HepG2 (cell line): Measurements from ENCODE around the gene GREM1. TPM values are rescaled to one million over a fixed set of nuclear protein-coding genes. Genes with fewer than 3 reads are reported as not detected.

Experiments used
- ATAC-seq: fragments of 200-7000 bp; cut with Tn5 transposase; 3 replicates; pipeline ENCODE4 v1.9.1; 2020; ENCODE audit warnings: mild to moderate bottlenecking, moderate library complexity
- BruUV-seq: library from RNA; stranded (reverse); fragments of 400-500 nt; replicated peaks from 2 replicates; lab custom pipeline; 2021; lab: Mats Ljungman, UMichigan
- CTCF ChIA-PET: fragments of 300-600 bp; formaldehyde crosslinking; extraction: SDS; loops from one replicate; lab custom pipeline; 2021; ENCODE audit warnings: low total read pairs, inconsistent platforms, low intra/inter-chr PET ratio; lab: Yijun Ruan, JAX
- POLR2A ChIA-PET: fragments of 350-600 bp; sonication (Branson Sonifier 250); formaldehyde crosslinking; loops from one replicate; lab custom pipeline; 2020; ENCODE audit warnings: antibody characterized with exemption, inconsistent platforms; lab: Yijun Ruan, JAX
- DNase-seq: peaks from one replicate; pipeline ENCODE4 v3.0.0-alpha.2; 2015; ENCODE audit warnings: low spot score
- FAIRE-seq: peaks from 3 replicates; lab custom pipeline; 2011; peaks lifted over from hg19 to GRCh38; lab: Jason Lieb, UNC
- H2AFZ ChIP-seq: one replicate; pipeline ENCODE4 v1.6.1; 2011; ENCODE audit warnings: low read length, inconsistent platforms
- H3K27ac ChIP-seq: fragments of 300-600 bp; 3 replicates; pipeline ENCODE4 v1.8.0; 2011; ENCODE audit warnings: mixed run types, mild to moderate bottlenecking, mixed read lengths, low read length, inconsistent platforms; ENCODE audit not compliant: insufficient read depth; ENCODE audit errors: extremely low read length
- H3K27me3 ChIP-seq, 2 experiments: fragments of 200-600 bp in 1 of 2; 2 replicates in 1 of 2; 3 replicates in 1 of 2; pipeline versions ENCODE4 v1.6.0 to v1.8.0; 2011; ENCODE audit warnings: low read length in 2 of 2, mild to moderate bottlenecking in 2 of 2, moderate library complexity in 2 of 2, inconsistent platforms in 1 of 2; ENCODE audit not compliant: insufficient read depth in 2 of 2, control insufficient read depth in 1 of 2
- H3K36me3 ChIP-seq, 2 experiments: fragments of 200-600 bp in 1 of 2; replicated peaks in 1 of 2; 2 replicates in 1 of 2; 3 replicates in 1 of 2; pipeline versions ENCODE4 v1.5.1 to v1.8.0; 2011; ENCODE audit warnings: low read length in 2 of 2, inconsistent platforms in 1 of 2; ENCODE audit not compliant: insufficient read depth in 2 of 2, control insufficient read depth in 1 of 2
- H3K4me1 ChIP-seq: 2 replicates; pipeline ENCODE4 v1.5.1; 2012; ENCODE audit warnings: low read length, inconsistent platforms; ENCODE audit not compliant: insufficient read depth
- H3K4me2 ChIP-seq: 2 replicates; pipeline ENCODE4 v1.6.0; 2011; ENCODE audit warnings: low read depth, low read length, inconsistent platforms
- H3K4me3 ChIP-seq, 3 experiments: fragments of 200-600 bp in 1 of 3; sonication (generic), shearing (Covaris generic) in 1 of 3; replicated peaks in 1 of 3; 2 replicates each; pipeline ENCODE4 v1.5.1; 2011 to 2016; ENCODE audit warnings: low read length in 3 of 3, inconsistent platforms in 2 of 3, low read depth in 2 of 3, mild to moderate bottlenecking in 2 of 3, control low read depth in 1 of 3, mixed read lengths in 1 of 3; ENCODE audit not compliant: insufficient read depth in 1 of 3
- H3K79me2 ChIP-seq: one replicate; pipeline ENCODE4 v1.6.1; 2011; ENCODE audit warnings: low read length, inconsistent platforms; ENCODE audit not compliant: insufficient read depth
- H3K9ac ChIP-seq: 2 replicates; pipeline ENCODE4 v1.6.0; 2011; ENCODE audit warnings: mild to moderate bottlenecking, low read depth, low read length, inconsistent platforms; ENCODE audit not compliant: insufficient read depth
- H3K9me3 ChIP-seq: 2 replicates; pipeline ENCODE4 v1.5.1; 2012; ENCODE audit warnings: mild to moderate bottlenecking, low read length
- H4K20me1 ChIP-seq: 2 replicates; pipeline ENCODE4 v1.6.0; 2011; ENCODE audit warnings: inconsistent platforms, mild to moderate bottlenecking, low read length, moderate library complexity; ENCODE audit not compliant: insufficient read depth
- CEBPB ChIP-seq: IDR thresholded peaks from 2 replicates; pipeline ENCODE4 v1.6.1; 2011; ENCODE audit warnings: low read depth, low read length, improper control_type of control experiment, borderline replicate concordance
- IKZF4 ChIP-seq: sonication (generic); formaldehyde crosslinking; IDR thresholded peaks from 2 replicates; pipeline ENCODE4 v1.5.1; 2020; ENCODE audit warnings: borderline replicate concordance, mild to moderate bottlenecking, low read depth, missing genetic modification reagents; ENCODE audit errors: not compliant biosample characterization
- JUN ChIP-seq: sonication (generic); formaldehyde crosslinking; IDR thresholded peaks from 2 replicates; pipeline ENCODE4 v1.4.0; 2020; ENCODE audit warnings: mild to moderate bottlenecking, missing genetic modification reagents
- KMT2B ChIP-seq: IDR thresholded peaks from 2 replicates; pipeline ENCODE4 v1.6.1; 2016; ENCODE audit warnings: missing genetic modification reagents, missing compliant biosample characterization
- PPARG ChIP-seq: conservative IDR thresholded peaks from 2 replicates; pipeline ENCODE4 v1.6.1; 2016; ENCODE audit warnings: missing biosample characterization, missing genetic modification reagents
- SAFB2 ChIP-seq: sonication (generic); formaldehyde crosslinking; IDR thresholded peaks from 2 replicates; pipeline ENCODE4 v1.5.1; 2020; ENCODE audit warnings: missing genetic modification reagents, low read depth, mild to moderate bottlenecking, borderline replicate concordance
- TBP ChIP-seq: sonication (generic); formaldehyde crosslinking; IDR thresholded peaks from 2 replicates; pipeline ENCODE4 v1.5.0; 2020; ENCODE audit warnings: missing genetic modification reagents
- ZMYM4 ChIP-seq: sonication (generic); formaldehyde crosslinking; IDR thresholded peaks from 2 replicates; pipeline ENCODE4 v1.8.1; 2023; ENCODE audit warnings: mild to moderate bottlenecking, missing genetic modification reagents
- ZNF17 ChIP-seq: sonication (generic); formaldehyde crosslinking; IDR thresholded peaks from 2 replicates; pipeline ENCODE4 v1.5.0; 2020; ENCODE audit warnings: mild to moderate bottlenecking, missing genetic modification reagents
- ZNF20 ChIP-seq: sonication (generic); formaldehyde crosslinking; IDR thresholded peaks from 2 replicates; pipeline ENCODE4 v1.4.0; 2020; ENCODE audit warnings: mild to moderate bottlenecking, moderate library complexity, missing genetic modification reagents
- ZNF329 ChIP-seq: sonication (generic); formaldehyde crosslinking; IDR thresholded peaks from 2 replicates; pipeline ENCODE4 v1.9.0; 2021; ENCODE audit warnings: low read depth, mild to moderate bottlenecking, missing genetic modification reagents
- ZNF577 ChIP-seq: sonication (generic); formaldehyde crosslinking; IDR thresholded peaks from 2 replicates; pipeline ENCODE4 v1.4.0; 2020; ENCODE audit warnings: mild to moderate bottlenecking, low read depth, missing genetic modification reagents, borderline replicate concordance
- ZNF724P ChIP-seq: sonication (generic); formaldehyde crosslinking; IDR thresholded peaks from 2 replicates; pipeline ENCODE4 v1.8.0; 2022; ENCODE audit warnings: missing genetic modification reagents, borderline replicate concordance
- ZNF772 ChIP-seq: sonication (generic); formaldehyde crosslinking; IDR thresholded peaks from 2 replicates; pipeline ENCODE4 v1.5.0; 2020; ENCODE audit warnings: mild to moderate bottlenecking, missing genetic modification reagents
- ZNF83 ChIP-seq: sonication (generic); formaldehyde crosslinking; IDR thresholded peaks from 2 replicates; pipeline ENCODE4 v1.4.0; 2020; ENCODE audit warnings: missing genetic modification reagents, mild to moderate bottlenecking, borderline replicate concordance
- WGBS: methylation state at CpG from one replicate; pipeline ENCODE4 v1.1.6; 2017; ENCODE audit warnings: low lambda C conversion rate; 5-methylcytosine and 5-hydroxymethylcytosine counted together
- in situ Hi-C: cut with HindIII; loops from 2 replicates; pipeline ENCODE4 v1.10.0; 2017; ENCODE audit warnings: low pct_unique_long_range_greater_than_20kb; ENCODE audit not compliant: extremely low pct_ligation_motif_present
- intact Hi-C: fragments of 100-400 bp; cut with micrococcal nuclease; formaldehyde crosslinking; loops from one replicate; pipeline ENCODE4 v1.10.0; 2022; ENCODE audit not compliant: unreplicated experiment
- polyA plus RNA-seq, 8 experiments: library from polyadenylated mRNA; depleted of rRNA in 3 of 8; stranded (reverse) in 7 of 8; unstranded in 1 of 8; fragments of >200 nt; fragmentation: Illumina TruSeq in 4 of 8; extraction: Trizol in 4 of 8; gene quantifications; 2 replicates each; pipeline versions ENCODE4 v1.2.1 to v1.2.3, GENCODE V29; 2011 to 2016; ENCODE audit warnings: low read depth in 4 of 8, missing spikeins in 1 of 8, mixed read lengths in 1 of 8; ENCODE audit not compliant: insufficient read depth in 1 of 8
- total RNA-seq, 5 experiments: library from RNA; depleted of rRNA; stranded (reverse); fragments of >200 nt; fragmentation: Illumina TruSeq; extraction: Trizol; gene quantifications; 2 replicates each; pipeline ENCODE4 v1.2.3, GENCODE V29; 2016; ENCODE audit warnings: low read depth in 1 of 5
- TF ChIP-seq, protein P1 (sequence below): sonication (generic); formaldehyde crosslinking; IDR thresholded peaks from 2 replicates; pipeline ENCODE4 v1.4.0; 2020; ENCODE audit warnings: missing genetic modification reagents
- TF ChIP-seq, protein P2 (sequence below): sonication (generic); formaldehyde crosslinking; IDR thresholded peaks from 2 replicates; pipeline ENCODE4 v1.4.0; 2020; ENCODE audit warnings: mild to moderate bottlenecking, low read depth, missing genetic modification reagents
- TF ChIP-seq, protein P3 (sequence below): sonication (generic); formaldehyde crosslinking; IDR thresholded peaks from 2 replicates; pipeline ENCODE4 v1.5.1; 2020; ENCODE audit warnings: mild to moderate bottlenecking, missing genetic modification reagents

GREM1 gene
- total and polyA plus RNA-seq, 2 of the 13 experiments (the other 11 are each of a cell fraction or from before 2014, with no cell fraction given): 0.02 to 0.08 TPM

DNA sequence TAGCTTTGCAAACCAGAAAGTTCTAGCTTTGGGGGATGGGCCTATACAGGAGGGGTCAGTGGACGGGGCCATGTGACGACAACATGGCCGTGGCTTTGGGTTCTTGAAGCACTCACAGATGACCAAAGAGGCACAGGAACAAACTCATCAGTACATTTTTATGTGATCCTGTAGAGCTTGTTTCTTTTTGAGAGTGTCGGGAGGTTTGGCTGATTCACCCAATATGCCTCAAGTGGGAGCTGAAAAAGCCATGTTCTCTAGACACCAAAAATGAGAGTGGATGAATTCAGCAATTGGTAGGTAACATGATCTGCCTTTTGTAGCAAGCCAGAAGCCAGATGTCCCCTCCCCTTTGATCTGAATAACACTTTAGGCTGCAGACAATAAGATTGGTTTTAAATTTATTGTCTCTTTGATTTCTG, 30.1 kb downstream of the GREM1 start (continued):
- TF ChIP-seq, protein P1, sequence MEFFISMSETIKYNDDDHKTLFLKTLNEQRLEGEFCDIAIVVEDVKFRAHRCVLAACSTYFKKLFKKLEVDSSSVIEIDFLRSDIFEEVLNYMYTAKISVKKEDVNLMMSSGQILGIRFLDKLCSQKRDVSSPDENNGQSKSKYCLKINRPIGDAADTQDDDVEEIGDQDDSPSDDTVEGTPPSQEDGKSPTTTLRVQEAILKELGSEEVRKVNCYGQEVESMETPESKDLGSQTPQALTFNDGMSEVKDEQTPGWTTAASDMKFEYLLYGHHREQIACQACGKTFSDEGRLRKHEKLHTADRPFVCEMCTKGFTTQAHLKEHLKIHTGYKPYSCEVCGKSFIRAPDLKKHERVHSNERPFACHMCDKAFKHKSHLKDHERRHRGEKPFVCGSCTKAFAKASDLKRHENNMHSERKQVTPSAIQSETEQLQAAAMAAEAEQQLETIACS (CRISPR knock-in tag): no peak
- no peak for TF ChIP-seq JUN (CRISPR knock-in tag)
- no peak for TF ChIP-seq ZMYM4 (CRISPR knock-in tag)
- TF ChIP-seq ZNF17: no peak
- no peak for TF ChIP-seq ZNF724P (CRISPR knock-in tag)
- TF ChIP-seq, protein P2, sequence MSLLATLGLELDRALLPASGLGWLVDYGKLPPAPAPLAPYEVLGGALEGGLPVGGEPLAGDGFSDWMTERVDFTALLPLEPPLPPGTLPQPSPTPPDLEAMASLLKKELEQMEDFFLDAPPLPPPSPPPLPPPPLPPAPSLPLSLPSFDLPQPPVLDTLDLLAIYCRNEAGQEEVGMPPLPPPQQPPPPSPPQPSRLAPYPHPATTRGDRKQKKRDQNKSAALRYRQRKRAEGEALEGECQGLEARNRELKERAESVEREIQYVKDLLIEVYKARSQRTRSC (CRISPR knock-in tag): no peak
- TF ChIP-seq ZNF772 (CRISPR knock-in tag): no peak
- TF ChIP-seq SAFB2 (CRISPR knock-in tag): no peak

DNA sequence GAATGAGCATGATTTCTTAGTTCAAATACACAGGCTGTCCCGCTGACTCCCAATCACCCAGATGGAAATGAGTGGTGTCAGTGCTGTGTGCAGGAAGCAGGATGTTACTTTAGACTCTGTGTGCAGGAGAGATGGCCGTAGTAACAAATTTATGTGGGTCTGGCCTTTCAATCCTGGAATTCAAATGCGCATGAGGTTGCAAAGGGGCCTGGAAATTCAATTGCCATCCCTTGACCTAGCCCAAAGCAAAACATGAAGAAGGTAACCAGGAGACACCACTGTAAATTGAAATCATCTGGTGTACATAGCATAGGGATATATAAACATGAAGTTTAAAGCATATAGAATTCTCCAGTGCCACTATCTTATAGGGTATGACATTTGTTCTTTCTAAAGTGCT, 33.2 kb downstream of the GREM1 start:
- no peaks in the 10 kb centered on the region for H3K4me1 ChIP-seq
- no peaks in the 10 kb centered on the region; a peak in 1 of 5 replicates for H3K27me3 ChIP-seq
- H3K4me2 ChIP-seq: no peak overlapping the region
- no peaks in the 10 kb centered on the region for H3K36me3 ChIP-seq
- FAIRE-seq (no peak), ATAC-seq (no peak), DNase-seq (no peak)
- H2AFZ ChIP-seq: no peak overlapping the region
- ChIA-PET CTCF (no interaction called here), POLR2A (no interaction called here)
- BruUV-seq: no TSS peak
- H3K9ac ChIP-seq: no peak overlapping the region
- H4K20me1 ChIP-seq: no peaks in the 10 kb centered on the region
- H3K27ac ChIP-seq: no peak overlapping the region
- in situ Hi-C loops: no loop called here
- 47% methylated on average over 3 of the region's 3 CpGs for WGBS
- no peaks in the 10 kb centered on the region for H3K79me2 ChIP-seq
- H3K9me3 ChIP-seq: no peaks in the 10 kb centered on the region
- H3K4me3 ChIP-seq: no peak overlapping the region
- intact Hi-C loops: loop anchor here (1.0 kb wide), 1 partner anchor 12 kb away; no protein-coding TSS in a partner anchor
- no peak for TF ChIP-seq ZNF83 (CRISPR knock-in tag)
- no peak for TF ChIP-seq ZNF329 (CRISPR knock-in tag)
- no peak for TF ChIP-seq ZNF20 (CRISPR knock-in tag)
- no peak for TF ChIP-seq CEBPB
- TF ChIP-seq ZNF577: no peak
- no peak for TF ChIP-seq TBP (CRISPR knock-in tag)
- no peak for TF ChIP-seq IKZF4 (CRISPR knock-in tag)
- TF ChIP-seq, protein P3, sequence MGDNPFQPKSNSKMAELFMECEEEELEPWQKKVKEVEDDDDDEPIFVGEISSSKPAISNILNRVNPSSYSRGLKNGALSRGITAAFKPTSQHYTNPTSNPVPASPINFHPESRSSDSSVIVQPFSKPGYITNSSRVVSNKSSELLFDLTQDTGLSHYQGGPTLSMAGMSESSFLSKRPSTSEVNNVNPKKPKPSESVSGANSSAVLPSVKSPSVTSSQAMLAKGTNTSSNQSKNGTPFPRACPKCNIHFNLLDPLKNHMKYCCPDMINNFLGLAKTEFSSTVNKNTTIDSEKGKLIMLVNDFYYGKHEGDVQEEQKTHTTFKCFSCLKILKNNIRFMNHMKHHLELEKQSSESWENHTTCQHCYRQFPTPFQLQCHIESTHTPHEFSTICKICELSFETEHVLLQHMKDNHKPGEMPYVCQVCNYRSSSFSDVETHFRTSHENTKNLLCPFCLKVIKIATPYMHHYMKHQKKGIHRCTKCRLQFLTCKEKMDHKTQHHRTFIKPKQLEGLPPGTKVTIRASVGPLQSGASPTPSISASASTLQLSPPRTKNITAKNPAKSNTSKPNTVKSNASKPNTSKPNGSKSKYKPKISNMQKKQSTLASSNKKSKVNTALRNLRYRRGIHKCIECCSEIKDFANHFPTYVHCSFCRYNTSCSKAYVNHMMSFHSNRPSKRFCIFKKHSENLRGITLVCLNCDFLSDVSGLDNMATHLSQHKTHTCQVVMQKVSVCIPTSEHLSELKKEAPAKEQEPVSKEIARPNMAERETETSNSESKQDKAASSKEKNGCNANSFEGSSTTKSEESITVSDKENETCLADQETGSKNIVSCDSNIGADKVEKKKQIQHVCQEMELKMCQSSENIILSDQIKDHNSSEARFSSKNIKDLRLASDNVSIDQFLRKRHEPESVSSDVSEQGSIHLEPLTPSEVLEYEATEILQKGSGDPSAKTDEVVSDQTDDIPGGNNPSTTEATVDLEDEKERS (CRISPR knock-in tag): no peak
- TF ChIP-seq PPARG: no peak
- TF ChIP-seq KMT2B (CRISPR knock-in tag): no peak
